ENCODE results near the gene SKOR1. TPM values are rescaled to one million over a fixed set of nuclear protein-coding genes. Genes with fewer than 3 reads are reported as not detected.

Gene SKOR1
- polyA plus RNA-seq, 3 donors, result 0.16 to 0.29 (median 0.25) TPM

- no peak for DNase-seq (ENCODE audit: low read depth in 3 of 3, low spot score in 2 of 3)
These were observed 4.6 kb downstream of the SKOR1 start for GRCh38 chr15:67829647-67830504.

- no peak for DNase-seq (ENCODE audit: low read depth in 3 of 3, low spot score in 2 of 3)
These were observed 6.1 kb downstream of the SKOR1 start for GRCh38 chr15:67831363-67831762.

DNA sequence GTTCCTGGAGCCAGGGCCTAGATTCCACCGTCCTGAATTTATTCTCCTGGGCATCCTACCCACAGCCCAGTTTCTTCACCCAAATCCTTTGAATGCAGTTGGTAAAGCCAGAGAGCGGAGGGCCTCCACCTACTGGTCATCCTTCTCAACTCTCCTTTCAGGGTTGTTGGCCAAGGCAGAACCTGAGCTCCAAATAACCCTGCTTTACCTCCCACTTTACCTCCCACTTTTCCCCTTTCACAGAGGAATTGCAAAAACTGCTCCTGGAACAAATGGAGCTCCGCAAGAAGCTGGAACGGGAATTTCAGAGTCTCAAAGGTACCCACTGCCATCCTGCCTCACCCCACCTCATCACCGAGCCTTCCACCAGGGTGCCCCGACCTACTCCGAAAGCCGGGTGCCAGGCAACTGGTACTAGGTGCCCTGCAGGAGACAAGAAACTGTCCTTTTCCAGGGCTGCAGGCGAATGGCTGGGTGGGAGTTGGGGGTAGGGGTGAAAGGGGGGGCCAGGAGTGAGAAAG, 6.8 kb downstream of the SKOR1 start:
- DNase-seq (ENCODE audit: low read depth in 3 of 3, low spot score in 2 of 3), result no peak

DNA sequence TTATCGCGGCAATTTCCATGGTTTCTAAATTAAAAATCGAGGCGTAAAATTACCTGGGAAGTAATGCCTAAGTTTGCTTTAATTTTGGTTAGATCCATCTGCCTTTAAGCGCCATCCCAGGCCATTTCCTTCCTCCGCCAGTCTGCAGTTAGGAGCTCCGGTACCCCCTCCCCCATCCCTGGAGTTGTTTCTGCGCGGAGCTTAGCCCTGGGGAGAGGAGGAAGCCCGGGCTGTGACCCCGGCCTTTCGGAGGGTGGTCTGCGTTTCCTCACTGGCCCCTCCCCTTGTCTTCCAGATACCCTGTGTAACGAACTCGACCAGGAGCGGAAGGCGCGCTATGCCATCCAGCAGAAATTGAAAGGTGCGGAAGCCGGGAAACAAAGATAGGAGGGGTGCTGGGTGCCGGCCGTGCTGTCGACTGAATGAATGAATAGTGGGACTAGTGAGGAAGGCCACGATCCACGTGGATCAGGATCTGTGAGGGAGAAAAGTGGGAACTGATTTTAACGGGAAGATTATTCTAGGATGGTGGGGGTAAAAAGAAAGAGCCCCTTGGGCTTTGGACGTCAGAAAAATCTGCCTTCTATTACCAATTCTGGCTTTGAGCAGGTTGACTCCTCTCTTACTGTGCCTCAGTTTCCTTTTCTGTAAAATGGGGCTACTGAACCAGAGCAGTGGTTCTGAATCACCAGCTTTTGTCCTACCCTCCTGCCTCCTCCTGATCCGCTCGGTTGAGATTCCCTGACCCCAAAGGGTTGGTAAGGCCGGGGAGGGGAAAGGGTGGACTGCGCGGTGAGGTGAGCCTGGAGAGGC, 7.8 kb downstream of the SKOR1 start:
- DNase-seq (ENCODE audit: low read depth in 3 of 3, low spot score in 2 of 3), result no peak

DNA sequence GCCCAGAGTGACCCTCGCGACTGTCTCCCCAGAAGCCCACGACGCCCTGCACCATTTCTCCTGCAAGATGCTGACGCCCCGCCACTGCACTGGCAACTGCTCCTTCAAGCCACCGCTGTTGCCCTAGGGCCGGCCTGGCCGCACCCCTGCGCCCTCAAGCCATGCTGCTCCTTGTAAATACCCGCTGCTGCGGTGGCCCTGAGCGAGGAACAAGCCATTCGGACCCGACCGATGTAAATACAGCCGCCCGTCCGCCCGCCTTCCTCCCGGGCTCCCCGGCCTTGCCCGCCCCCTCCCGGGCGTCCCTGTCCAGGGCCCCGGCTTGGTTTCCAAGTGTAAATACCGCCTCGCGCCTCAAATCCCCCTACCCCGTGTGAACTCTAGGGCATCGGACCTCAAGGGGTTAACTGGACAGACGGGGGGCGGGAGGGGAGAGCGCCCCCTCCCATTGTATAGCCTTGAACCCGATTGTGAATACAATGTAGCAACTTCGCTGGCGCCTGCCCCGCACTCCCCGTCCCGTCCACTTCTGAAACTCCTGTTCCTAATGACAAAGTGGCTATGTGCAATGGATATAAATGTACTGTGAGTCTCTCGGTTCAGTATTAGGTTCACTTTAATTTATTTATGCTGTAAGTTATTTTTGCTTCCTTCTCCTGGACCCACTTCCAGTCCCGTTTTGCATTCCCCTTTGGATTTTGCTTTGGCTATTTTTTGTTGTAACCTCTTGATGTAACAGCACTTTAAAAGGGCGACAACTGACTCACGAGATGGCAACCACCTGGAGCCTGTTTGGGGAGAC, 8.6 kb downstream of the SKOR1 start:
- DNase-seq (ENCODE audit: low read depth in 3 of 3, low spot score in 2 of 3), result no peak

- DNase-seq (ENCODE audit: low read depth in 3 of 3, low spot score in 2 of 3), result no peak
These were observed 9.4 kb downstream of the SKOR1 start for GRCh38 chr15:67834581-67835296.

- DNase-seq (ENCODE audit: low read depth in 3 of 3, low spot score in 2 of 3), result no peak
These were observed 10.2 kb downstream of the SKOR1 start for GRCh38 chr15:67835297-67836133.

DNA sequence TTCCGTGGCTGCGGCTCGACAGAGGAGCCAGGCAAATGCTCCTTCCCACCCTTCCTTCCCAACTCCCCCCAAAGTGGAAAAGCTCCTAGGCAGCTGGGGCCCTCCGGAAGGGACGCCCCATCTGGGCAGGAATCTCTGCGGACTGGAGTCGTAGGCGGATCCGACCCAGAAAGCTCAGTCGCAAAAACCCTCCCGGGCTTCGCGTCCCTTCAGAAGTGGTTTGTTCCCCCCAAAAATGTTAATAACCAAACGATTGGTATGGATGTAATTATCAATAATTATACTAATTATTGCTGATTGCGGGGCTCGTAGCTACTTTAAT, 10.8 kb downstream of the SKOR1 start:
- DNase-seq (ENCODE audit: low read depth in 3 of 3, low spot score in 2 of 3), result no peak

- DNase-seq (ENCODE audit: low read depth in 3 of 3, low spot score in 2 of 3), result no peak
These were observed 11.2 kb downstream of the SKOR1 start for GRCh38 chr15:67836477-67836876.

GRCh38 chr15:67836955-67837354, 11.6 kb downstream of the SKOR1 start:
- no peak for DNase-seq (ENCODE audit: low read depth in 3 of 3, low spot score in 2 of 3)

- DNase-seq (ENCODE audit: low read depth in 3 of 3, low spot score in 2 of 3), result no peak
These were observed 13.6 kb downstream of the SKOR1 start for GRCh38 chr15:67838789-67839332.

GRCh38 chr15:67839499-67839928, 14.2 kb downstream of the SKOR1 start:
- no peak for DNase-seq (ENCODE audit: low read depth in 3 of 3, low spot score in 2 of 3)

DNA sequence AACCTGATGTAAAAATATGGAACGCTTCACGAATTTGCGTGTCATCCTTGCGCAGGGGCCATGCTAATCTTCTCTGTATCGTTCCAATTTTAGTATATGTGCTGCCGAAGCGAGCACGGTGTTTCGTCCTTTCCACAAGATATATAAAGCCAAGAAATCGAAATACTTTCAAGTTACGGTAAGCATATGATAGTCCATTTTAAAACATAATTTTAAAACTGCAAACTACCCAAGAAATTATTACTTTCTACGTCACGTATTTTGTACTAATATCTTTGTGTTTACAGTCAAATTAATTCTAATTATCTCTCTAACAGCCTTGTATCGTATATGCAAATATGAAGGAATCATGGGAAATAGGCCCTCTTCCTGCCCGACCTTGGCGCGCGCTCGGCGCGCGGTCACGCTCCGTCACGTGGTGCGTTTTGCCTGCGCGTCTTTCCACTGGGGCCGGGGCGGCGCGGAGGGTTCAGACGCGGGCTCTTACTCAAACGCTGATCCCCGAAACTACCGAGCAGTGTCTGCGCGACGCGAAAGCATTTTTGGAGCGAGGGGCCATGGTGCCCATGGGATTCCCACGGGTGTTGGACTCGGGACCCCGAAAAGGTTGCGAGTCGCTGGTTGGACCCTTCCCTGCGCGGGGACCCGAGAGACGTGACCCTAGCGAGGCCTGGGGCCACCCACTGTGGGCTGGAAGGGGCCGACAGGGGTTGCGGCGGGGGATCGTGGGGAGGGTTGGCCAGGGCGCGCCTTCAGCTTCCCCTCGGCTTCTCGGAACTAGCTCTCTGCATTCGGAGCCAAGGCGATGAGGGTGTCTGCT, 14.8 kb downstream of the SKOR1 start, which contains the start of gene RNU6-1:
TSS of gene RNU6-1 (minus strand) at position 117 of the 820 bp plus-strand sequence.
- DNase-seq (ENCODE audit: low read depth in 3 of 3, low spot score in 2 of 3), result peak; percentile 90 to 95 (median 91)

DNA sequence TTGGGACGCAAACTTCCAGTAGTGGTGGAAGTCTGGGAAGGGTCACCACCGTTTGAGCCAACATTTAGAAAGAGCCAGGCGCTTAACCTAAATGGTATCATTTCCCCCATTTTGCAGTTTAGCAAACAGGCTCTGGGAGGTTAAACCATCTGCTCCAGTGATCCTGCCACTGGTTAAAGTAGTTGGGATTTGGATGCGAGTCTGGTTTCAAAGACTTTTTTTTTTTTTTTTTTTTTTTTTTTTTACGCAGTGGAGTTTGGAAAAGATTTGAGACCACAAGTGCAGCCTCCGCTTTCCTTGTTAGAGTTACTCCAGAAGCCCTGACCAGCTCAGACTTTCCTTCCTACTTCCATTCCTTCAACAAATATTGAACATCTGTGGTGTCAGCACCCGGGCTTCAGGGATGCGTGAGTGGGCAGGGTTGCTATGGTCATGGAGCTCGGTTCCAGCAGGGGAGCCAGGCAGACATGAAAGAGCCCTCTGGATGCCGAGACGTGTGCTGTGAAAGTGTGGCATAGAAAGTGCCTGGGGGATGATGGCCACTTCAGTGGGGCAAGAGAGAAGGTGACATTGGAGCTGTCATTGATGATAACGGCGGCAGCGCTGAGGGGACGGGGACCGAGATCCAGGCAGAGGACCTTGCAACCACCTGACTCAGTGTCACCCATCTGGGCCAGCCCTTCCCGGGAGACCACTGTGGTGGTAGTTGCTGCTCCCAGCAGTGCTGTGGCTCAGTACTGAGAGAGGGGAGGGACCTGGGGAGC, 15.6 kb downstream of the SKOR1 start:
- DNase-seq (ENCODE audit: low read depth in 3 of 3, low spot score in 2 of 3), result no peak

DNA sequence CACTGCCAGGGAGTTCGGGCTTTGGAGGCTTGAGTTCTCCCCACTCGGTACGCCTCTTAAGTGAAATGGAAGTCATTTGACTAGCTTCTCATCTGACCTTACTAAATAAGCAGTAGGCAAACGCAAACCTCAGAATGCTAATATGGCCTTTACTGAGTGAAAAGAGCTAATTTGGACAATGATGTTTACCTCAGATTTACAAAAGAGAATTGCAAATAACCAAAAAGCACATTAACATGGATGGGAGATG, 16.1 kb downstream of the SKOR1 start:
- DNase-seq (ENCODE audit: low read depth in 3 of 3, low spot score in 2 of 3), result no peak

DNA sequence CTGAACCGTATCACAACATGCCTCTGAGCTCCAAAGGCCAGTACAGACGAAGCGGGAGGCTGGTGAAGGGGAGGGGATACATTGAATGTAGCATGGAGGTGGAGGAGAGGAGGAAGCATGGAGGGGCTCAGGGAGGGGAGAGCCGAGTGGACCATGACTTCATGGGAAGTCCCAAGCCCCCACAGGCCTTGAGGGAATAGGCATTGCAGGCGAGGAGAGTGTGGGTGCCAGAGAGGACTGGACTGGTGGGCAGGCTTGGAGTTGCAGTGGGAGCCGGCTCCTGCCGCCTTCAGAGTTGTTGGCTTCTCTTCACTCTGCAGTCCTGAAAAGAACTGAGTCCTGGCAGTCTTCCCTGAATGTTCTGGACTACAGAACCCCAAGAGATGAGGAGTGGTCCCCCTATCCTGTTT, 17.8 kb downstream of the SKOR1 start:
- DNase-seq (ENCODE audit: low read depth in 3 of 3, low spot score in 2 of 3), result no peak

- DNase-seq (ENCODE audit: low read depth in 3 of 3, low spot score in 2 of 3), result no peak
These were observed 18.5 kb downstream of the SKOR1 start for GRCh38 chr15:67843571-67844387.
